ENCODE data around the gene TFDP2. TPM values are rescaled to one million over a fixed set of nuclear protein-coding genes. Genes with fewer than 3 reads are reported as not detected.

TFDP2 gene
- total RNA-seq, 1 experiment from 2014 or later: 29.4 TPM

DNA sequence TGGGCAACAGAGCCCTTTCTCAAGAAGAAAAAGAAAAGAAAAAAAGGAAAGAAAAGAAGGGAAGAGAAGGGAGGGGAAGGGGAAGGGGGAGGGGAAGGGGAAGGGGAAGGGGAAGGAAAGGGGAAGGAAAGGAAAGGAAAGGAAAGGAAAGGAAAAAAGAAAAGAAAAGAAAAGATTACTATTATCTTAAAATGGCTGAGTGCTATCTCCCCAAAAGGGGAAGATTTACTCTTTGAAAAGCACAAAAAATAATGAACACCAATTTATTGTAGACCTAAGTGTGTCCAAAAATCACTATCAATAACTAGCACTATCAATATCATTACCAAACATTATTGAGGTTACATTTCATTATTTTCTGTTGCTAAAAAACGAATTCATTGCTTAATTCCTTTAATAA is 183.9 kb downstream of the TFDP2 start:
- no peak for DNase-seq (ENCODE audit: low spot score)

DNA sequence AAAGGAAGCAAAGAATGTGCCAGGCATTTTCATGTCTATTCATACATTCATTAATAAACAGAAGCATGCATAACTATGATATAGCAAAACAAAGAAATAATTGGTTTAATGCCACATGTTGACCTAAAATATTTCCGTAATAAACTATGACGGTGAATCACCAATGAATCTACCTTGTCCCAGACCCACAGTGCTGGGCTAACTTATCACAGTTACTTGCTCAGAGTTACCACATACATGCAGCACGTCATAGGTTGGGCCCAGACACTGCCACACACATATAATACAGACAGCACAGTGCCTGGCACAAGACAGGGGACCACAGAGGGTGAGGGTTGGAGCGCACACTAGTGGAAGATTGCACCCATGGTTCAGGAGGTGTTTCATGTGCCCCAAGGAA is 186.0 kb downstream of the TFDP2 start:
- DNase-seq (ENCODE audit: low spot score): no peak

DNA sequence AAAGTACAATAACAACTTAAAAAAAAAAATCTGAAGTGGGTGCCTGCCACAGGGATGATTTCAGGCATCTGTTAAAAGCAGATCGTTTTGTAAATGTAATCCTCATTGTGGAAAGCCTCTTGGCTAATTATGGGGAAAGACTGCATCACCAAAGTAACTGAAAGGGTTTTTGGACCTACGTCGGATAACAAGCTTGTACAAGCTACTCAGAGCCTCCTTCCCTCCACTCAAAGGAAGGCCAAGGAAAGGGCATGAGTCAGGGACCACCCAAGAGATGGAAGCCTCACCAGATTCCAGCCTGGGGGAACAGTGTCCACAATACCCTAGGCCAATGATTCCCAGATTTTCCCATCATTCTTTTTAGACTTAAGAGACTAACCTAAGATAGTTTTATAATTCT is 188.6 kb downstream of the TFDP2 start:
- DNase-seq (ENCODE audit: low spot score): no peak

DNA sequence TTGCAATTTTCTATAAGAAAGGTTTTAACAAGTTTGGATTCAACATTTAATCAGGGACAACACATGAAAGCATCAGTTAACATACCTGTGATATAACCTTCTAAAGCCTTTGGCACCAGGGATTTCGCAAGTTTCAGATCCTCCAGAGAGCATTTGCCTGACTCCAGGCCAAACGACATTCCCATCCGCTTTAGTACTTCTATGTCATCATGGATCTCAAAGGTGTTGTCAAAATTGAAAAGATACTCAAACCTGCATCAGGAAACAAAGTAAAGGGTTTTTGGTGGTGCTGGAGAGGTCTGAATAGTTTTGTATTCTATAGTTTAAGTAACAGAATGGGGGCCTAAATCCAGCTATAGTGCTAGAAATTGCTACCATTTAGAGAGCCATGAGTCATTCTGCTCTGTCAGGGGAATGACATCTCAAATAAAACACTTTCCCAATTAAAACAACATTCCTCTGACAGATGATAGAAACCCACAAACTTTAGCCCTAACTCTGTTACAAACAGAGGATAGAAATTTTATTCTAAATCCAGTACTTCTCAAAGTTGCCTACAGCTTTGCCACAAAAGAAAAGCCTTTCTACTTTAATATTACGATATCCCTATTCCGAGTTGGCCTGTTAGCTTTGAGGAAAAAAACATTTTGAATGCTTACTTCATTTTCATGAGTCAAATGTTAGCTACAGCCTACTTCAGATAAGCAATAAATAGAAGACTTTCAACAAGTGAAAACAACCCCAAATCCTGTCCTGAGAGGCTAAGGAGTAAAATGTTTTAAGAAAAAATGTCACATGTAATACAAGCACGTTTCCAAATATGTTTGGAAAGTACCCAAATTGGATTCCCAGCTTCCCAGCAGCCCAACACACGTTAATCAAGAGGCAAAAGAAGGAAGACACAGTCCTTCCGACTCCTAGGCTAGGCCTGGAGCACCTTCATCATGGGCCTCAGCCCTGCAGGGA is 189.5 kb downstream of the TFDP2 start:
- DNase-seq (ENCODE audit: low spot score): no peak

DNA sequence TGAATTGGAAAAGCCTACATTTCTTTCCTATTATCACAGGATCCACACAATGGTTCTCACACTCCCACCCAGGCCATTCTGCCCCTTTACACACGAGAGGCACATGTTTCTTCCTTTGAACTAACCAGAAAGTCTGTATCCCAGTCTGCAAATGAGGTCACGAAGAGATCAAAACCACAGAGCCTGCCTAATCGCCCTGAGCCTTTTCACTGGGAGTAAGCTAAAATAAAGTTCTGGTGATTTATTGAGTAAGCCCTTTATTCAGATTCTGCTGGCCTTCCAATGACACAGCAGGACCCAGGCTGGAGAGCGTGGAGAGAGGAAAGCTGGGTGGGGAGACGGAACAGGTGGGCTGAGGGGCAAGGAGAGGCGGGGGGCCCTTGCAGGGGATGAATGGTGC is 194.2 kb downstream of the TFDP2 start:
- DNase-seq (ENCODE audit: low spot score): no peak

DNA sequence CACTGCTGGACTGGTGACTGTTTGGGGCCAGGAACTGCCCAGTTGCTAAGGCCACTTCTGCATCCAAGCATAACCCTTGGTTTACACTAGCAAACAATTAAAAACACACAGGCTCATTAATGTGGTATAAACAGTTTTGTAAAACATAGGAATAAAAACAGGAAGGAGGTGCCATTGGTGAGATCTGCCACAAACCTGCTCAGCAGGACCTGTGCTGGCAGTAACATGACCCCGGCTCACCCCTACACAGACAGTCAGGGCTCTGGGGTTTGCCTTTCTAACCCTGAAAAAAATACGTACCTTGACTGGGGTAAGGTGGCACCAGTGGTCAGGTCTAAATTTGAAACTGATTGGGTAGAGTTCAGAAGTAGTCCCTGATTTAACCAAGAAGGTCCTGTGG is 196.7 kb downstream of the TFDP2 start:
- no peak for DNase-seq (ENCODE audit: low spot score)

DNA sequence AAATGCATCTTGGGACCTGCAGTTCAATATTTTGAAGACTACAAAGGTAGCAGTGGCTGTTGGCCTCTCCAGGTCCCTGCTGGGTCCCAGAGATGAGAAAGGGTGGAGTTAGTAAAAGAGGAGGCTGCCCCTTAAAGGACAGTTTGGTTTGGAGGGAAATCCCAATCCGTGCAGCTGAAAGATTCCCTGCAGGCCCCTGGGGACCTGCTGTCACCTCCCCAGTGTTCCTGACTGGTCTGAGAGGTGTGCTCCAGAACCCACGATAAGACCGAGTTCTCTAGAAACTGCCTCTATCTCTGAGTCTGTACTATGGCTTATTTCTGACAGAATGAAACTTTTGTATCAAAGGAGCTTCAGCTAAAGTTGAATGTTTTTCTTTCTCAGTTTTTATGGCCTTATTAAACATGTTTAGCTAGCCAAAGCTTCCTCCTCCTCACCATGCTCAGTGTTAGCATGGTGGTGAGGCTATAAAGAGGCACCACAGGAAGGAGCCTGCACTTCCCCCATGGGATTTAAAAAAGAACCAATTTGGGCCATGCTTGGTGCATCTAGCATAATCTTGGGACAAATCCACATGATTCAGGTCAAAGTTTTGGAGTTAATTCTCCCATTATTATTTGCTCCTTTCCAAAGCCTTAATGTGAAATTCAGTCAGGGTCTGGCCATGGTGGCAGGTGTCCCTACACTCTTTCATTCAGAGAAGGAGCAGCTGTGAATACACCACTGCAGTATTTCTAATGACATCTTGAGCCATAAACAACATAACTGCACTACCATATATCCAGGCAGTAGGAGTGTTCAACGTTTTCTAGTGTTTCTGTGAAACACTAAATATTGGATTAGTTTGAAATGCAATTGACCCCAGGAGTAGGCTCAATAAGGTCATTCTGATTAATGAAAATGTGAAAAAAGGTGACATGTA is 198.5 kb downstream of the TFDP2 start:
- DNase-seq (ENCODE audit: low spot score): no peak

DNA sequence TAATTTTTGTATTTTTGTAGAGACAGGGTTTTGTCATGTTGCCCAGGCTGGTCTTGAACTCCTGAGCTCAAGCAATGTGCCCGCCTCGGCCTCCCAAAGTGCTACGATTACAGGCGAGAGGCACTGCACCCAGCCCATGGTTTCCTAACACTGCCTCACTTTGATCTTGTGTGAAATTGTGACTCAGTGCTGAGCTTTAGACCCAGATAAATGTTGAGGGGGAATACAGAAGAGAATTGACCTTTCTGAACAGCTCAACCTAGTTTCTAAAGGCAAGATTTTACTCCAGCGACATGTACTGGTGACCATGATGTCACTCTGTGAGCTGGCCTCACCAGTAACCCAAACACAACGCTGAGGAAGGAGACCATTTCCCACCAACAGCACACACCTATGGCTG is 199.4 kb downstream of the TFDP2 start:
- no peak for DNase-seq (ENCODE audit: low spot score)

DNA sequence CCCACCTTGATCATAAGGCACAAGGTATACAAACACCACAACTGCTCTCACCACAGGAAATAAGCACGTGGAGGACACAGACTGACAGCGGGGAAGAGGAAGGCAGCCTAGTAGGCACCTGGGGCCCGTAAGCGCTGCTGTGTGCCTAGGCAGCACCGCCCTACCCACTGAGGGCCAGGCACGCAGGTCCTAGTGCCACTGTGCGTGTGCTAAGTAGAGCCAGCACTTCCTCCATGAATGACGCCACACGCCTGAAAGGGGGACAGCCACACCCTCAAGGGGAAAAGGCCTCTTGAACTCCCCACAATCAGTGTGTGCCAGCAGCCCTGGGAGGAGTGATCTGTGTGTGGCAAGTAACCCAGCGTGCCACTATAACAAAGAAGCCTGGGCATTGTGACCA is 199.9 kb downstream of the TFDP2 start:
- DNase-seq (ENCODE audit: low spot score): no peak

DNA sequence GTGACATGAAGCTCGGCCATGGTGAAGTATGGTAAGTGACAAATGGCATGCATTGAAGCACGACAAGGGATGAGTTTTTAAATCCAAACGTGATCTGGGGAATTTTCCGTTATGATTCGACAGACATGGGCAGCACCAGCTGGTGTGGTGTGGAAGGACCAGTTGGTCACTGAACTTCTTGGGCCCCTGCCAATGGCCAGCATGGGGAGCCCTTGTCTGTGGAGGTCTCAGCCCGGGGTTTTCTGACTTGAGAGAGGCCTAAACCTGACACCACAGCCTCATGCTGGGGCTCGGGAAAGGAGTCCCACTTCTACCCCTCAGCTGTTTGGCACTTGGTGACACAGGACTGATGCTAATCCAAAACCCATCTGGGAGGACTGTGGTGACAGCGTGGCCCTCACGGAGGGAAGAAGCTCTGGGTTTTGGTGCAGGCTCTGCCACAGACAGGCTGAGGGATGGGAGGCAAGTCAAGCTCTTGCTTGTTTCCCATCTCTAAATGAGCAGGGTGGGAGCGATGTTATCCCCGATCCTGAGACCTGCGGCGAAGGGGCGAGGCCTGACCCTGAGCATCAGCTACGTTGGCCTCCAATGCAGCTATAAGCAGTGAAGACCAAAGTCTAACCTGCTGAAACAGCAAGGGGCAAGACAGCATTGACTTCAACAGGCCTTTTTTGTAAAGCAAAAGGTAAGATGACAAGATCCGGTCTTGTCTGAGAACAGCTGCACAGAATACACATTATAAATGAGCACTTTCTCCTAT is 203.4 kb downstream of the TFDP2 start:
- no peak for DNase-seq (ENCODE audit: low spot score)

DNA sequence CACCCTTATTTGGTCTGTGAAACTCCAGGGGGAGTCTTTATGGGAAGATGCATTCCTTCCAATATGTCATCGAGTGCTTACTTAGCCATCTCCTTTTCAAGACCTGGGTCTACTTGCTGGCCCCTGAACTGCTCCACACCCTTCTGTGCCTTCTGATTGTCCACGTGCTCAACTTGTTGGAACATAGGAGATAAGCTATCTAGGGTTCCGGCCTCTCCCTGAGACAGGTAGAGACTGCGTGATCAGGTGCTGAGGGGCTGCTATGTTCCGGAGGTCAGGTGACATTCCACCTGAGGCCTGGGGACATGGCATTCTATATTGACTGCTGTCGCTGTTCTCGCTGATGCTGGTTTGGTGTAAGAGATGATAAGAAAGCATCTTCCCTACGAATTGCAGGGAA is 207.3 kb downstream of the TFDP2 start:
- no peak for DNase-seq (ENCODE audit: low spot score)

DNA sequence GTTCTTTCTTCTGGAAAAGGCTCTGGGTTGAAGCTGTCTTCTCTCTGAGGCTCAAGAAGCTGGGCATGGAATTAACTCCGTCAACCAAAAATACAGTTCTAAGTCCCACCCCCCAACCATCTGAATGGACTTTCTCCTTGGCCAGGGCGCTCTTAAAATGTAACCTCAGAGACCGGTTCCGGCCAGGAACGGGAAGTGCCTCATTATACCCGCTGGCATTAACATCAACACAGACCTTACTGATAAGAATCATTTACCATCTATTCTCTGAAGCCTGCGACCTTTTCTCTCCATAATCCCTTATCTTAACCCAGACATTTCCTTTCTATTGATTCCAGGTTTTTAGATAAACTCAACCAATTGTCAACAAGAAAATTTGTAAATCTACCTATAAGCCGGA is 208.3 kb downstream of the TFDP2 start:
- DNase-seq (ENCODE audit: low spot score): no peak

DNA sequence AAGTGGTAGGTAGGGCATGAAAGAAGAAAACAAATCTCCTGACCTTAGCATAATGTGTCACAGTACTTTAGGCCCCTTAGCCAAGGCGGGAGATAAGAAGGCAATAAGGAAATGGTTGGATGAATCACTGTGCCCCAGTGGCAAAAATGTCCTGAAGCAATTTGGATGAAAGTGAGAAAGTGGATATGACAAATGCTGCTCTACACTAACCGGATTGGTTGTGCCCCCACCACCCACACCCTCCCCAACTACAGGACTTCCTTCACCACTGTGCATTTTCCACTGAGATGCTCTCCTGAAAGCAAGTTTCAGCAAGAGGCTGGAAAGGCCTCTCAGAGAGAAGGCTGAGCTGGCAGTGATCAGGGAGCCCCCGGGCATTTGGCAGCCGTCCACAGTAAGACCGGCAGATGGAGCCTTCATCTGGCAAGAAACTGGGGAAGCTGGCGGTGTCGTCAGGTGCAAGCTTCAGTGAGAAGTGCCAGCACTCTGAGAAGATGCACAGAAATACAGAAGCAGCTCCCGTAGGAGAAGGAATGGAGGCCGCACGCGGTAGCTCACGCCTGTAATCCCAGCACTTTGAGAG is 209.1 kb downstream of the TFDP2 start:
- DNase-seq (ENCODE audit: low spot score): peak; percentile 79

DNA sequence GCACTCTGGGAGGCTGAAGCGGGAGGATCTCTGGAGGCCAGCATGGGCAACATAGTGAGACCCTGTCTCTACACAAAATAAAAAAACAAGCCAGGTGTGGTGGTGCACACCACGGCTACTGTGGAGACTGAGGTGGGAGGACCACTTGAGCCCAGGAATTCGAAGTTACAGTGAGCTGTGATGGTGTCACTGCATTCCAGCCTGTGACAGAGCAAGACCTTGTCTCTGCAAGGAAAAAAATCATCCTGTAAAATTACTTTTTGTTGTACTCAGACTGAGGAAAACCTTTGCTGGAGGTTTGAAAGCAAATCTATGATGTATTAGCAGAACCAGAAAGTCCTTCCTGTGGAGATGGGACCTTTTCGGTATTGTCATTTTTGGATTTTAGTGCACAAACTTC is 209.6 kb downstream of the TFDP2 start:
- no peak for DNase-seq (ENCODE audit: low spot score)

DNA sequence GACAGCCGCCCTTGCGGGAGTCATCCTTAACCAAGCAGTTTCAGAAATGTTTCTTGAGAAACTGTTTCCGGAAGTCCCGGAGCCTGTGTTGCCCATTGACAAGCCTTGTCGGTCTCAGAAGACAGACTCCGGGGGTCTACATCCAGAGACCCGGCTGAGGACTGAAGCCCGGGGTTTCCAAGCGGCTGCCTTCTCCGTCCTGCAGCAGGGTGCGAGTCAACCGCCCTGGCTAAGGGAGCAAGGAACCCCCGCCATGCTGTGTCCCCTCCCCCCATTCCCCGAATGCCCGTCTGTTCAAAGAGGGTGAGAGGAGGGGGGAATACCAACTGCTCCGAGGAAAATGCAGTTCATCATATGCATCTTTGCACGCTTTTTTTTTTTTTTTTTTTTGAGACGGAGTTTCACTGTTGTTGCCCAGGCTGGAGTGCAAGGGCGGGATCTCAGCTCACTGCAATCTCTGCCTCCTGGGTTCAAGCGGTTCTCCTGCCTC is 211.3 kb downstream of the TFDP2 start:
- DNase-seq (ENCODE audit: low spot score): no peak

DNA sequence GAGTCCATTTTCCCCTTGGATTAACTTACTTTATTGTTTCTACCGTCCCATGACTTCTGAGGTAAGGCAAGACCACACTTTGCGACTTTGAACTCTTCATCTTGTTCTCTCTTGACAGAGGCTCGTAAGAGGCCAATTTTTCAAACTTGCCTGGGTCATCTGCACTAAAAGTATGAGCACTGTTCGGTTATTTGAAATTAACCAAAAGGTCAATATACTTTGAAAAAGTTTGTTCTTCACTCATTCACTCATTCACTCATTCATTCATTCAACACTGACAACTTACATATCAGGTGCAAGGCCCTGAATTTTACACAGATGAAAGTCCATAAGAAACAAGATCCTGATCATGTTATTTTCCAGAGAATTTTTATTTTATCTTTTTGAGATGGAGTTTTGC is 215.0 kb downstream of the TFDP2 start:
- no peak for DNase-seq (ENCODE audit: low spot score)

DNA sequence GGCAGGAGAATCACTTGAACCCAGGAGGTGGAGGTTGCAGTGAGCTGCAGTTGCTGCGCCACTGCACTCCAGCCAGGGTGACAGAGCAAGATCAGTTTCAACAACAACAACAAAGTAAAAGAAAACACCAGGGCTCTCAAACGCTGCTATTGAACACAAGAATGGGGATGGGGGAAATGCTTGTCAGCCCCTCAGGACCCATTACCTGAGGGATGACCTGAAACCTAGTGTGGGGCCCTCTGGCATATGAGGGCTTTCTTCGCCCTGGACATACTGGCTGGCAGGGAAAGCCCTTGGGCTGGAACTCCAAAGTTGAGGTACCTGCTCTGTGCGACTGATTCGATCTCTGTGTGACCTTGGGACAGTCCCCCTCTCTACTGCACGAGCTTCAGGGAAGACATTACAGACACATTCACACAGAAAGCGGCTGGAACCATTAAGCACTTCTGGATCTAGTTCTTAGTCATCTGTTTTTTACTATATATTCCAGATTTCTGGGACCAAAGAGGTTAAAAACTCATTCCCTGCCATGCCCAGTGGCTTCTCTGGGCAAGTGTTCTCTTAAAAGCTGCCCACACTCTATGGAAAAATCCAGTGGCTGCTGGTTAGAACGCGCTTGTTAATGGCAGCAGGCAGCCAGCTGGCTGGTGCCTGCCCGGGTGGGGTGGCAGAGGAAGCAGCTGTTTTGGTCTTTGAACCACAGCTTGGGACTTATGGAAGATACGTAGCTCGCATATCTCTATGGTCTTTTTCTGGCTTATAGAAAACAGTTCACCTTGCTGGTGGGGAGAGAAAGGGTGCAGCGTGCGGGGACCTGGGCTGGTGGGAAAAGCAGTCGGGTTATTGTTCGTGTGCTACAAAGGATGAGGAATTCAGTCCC is 215.7 kb downstream of the TFDP2 start:
- DNase-seq (ENCODE audit: low spot score): no peak

DNA sequence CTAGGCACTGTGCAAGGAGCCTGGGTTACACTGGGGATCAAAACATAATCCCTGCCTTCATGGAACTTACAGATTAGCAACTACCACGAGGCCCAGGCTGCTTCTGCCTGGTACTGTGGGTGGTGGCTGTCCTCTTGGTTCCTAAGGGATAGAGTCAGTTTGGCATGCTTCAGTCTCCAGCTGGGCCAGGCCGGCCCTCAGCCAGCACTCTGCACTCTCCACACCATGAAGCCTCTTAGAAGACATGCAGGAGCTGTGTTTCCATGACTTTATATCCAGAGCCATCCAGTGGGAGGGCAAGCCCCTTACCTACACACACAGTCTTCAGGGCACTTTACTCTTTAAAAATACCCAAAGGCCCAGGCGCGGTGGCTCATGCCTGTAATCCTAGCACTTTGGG is 218.5 kb downstream of the TFDP2 start:
- no peak for DNase-seq (ENCODE audit: low spot score)

DNA sequence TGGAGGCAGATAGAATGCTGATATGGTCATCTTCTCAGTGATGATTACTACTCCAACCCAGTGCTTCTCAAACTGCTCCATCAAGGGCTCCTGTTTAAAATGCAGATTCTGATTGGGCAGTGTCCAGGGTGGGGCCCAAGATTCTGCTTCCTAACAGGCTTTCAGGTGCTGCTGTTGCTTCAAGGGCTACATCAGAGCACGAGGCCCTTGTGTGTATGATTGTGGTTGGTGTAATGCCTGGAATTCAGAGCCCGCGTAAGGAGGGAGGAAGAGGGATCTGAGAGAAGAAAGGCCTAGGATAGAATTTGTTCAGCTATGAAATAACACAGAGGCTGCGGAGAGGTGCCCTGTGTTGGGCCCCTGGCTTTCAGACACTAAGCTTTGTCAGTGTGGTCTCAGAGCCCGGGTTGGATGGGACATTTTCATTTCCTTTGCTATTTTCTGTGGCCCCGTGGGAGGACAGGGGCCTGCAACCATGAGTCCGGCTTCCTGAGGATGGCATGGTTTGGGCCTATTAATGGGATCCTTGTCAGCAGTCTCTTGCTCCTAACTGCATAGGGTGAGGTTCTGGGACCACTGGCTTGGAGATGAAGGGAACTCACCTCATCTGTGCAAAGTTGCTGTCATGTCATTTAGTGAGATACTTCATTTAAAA is 219.9 kb downstream of the TFDP2 start:
- no peak for DNase-seq (ENCODE audit: low spot score)

All from HT-29 (cell line).